HG02678 (cell line): ENCODE data around the gene TSPO2.
A peak's percentile ranks its signal among the peaks of the same experiment; 100 is the strongest.

Experiments used
- ATAC-seq: cut with Tn5 transposase; IDR thresholded peaks from one replicate; pipeline ENCODE4 v1.9.1; 2021; ENCODE audit warnings: mild to moderate bottlenecking, moderate library complexity; ENCODE audit not compliant: unreplicated experiment

The TSPO2 gene

GRCh38 chr6:41025966-41026530 is 16.2 kb upstream of the TSPO2 start:
- ATAC-seq: no peak

GRCh38 chr6:41027241-41027640 is 15.0 kb upstream of the TSPO2 start:
- no peak for ATAC-seq

GRCh38 chr6:41027799-41028560 is 14.3 kb upstream of the TSPO2 start:
- ATAC-seq: peak; percentile 86

GRCh38 chr6:41028561-41029412 is 13.5 kb upstream of the TSPO2 start:
- ATAC-seq: peak; percentile 52

- ATAC-seq: no peak
Measured at GRCh38 chr6:41032830-41033229, 9.4 kb upstream of the TSPO2 start.

- ATAC-seq: no peak
Measured at GRCh38 chr6:41033776-41034175, 8.5 kb upstream of the TSPO2 start.

- no peak for ATAC-seq
Measured at GRCh38 chr6:41036186-41036585, 6.1 kb upstream of the TSPO2 start.

GRCh38 chr6:41036601-41037000 is 5.7 kb upstream of the TSPO2 start:
- ATAC-seq: no peak

- ATAC-seq: no peak
Measured at GRCh38 chr6:41037107-41037900, 5.0 kb upstream of the TSPO2 start.

GRCh38 chr6:41038205-41038604 is 4.1 kb upstream of the TSPO2 start:
- no peak for ATAC-seq

GRCh38 chr6:41039060-41039998 is 2.9 kb upstream of the TSPO2 start, which contains the start of gene UNC5CL:
UNC5CL (minus strand) TSS chr6:41039221; CDS start chr6:41035074, 4,147 bp downstream.
- ATAC-seq: no peak

GRCh38 chr6:41040101-41040939 is 1.9 kb upstream of the TSPO2 start:
- ATAC-seq: no peak

- ATAC-seq: no peak
Measured at GRCh38 chr6:41040940-41041536, 1.2 kb upstream of the TSPO2 start.

- ATAC-seq: no peak
Measured at GRCh38 chr6:41043151-41043550, 884 bp downstream of the TSPO2 start.

- ATAC-seq: no peak
Measured at GRCh38 chr6:41045664-41046063, 3.4 kb downstream of the TSPO2 start.

GRCh38 chr6:41046084-41046483 is 3.8 kb downstream of the TSPO2 start:
- no peak for ATAC-seq

GRCh38 chr6:41047306-41047705 is 5.0 kb downstream of the TSPO2 start:
- ATAC-seq: no peak
